Activated CD8-positive, alpha-beta memory T cell treated with anti-CD3 and anti-CD28 coated beads, Interleukin-2, amount 50 U/mL, for 48 hours (primary cell): ENCODE measurements around the gene HOXD3.

Experiments used
- DNase-seq: peaks from one replicate; pipeline ENCODE4 v3.0.0-alpha.2; 2020

HOXD3 gene

DNA sequence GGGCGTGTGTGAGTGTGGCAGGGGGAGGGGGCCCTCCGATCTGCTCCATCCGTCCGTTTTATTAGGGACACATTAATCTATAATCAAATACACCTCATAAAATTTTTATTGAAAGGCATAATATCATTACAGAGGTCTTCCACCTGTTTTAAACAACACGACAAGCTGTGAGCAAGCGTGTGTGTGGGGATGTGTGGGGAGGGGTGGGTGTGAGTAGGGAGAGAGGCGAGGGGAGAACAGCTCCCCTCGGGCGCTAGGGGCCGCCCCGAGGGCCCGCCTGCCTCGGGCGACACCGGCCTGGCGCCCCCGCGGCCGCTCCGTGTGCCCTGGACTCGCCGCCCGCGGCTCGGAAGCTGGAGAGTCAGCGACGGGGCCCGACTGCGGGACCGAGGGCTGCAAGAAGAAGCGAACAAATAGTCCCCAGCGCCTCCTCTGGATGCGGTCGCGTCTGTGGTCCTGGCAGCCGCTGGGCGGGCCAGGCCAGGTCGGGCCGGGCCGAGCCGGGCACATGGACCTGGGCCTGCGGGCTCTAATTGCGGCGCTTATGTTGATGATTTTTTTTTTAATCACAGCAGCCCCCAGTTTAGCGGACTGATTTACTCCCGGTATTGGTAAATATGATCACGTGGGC lies 34.9 kb upstream of the HOXD3 start:
- DNase-seq: peak; percentile 61

GRCh38 chr2:176122683-176123410 lies 34.3 kb upstream of the HOXD3 start, which contains the start of gene HOXD9:
HOXD9 (plus strand) TSS chr2:176122719; CDS start chr2:176122769, 50 bp downstream.
- DNase-seq: peak; percentile 53

DNA sequence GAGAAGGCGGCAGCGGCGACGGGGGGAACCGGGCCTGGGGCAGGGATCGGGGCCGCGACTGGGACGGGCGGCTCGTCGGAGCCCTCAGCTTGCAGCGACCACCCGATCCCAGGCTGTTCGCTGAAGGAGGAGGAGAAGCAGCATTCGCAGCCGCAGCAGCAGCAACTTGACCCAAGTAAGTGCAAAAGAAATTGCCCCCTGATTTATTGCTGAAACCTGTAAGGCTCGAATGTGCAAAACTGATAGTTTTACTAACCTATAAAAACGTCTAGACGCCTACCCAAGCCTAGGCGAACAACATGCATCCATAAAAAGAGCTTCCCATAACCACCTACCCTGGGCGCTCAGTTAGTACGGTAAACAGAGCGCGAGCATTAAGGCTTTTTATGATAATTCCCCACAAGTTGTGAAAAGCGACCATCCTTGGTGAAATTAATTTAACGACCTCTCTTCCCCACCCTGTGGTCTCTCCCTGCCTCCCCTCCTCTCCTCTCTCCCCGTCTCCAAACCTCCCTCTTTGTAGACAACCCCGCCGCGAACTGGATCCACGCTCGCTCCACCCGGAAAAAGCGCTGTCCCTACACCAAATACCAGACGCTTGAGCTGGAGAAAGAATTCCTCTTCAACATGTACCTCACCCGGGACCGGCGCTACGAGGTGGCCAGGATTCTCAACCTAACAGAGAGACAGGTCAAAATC lies 33.5 kb upstream of the HOXD3 start:
- peak; percentile 56 for DNase-seq

- peak; percentile 47 for DNase-seq
Observed at GRCh38 chr2:176124110-176124946, 32.8 kb upstream of the HOXD3 start.

DNA sequence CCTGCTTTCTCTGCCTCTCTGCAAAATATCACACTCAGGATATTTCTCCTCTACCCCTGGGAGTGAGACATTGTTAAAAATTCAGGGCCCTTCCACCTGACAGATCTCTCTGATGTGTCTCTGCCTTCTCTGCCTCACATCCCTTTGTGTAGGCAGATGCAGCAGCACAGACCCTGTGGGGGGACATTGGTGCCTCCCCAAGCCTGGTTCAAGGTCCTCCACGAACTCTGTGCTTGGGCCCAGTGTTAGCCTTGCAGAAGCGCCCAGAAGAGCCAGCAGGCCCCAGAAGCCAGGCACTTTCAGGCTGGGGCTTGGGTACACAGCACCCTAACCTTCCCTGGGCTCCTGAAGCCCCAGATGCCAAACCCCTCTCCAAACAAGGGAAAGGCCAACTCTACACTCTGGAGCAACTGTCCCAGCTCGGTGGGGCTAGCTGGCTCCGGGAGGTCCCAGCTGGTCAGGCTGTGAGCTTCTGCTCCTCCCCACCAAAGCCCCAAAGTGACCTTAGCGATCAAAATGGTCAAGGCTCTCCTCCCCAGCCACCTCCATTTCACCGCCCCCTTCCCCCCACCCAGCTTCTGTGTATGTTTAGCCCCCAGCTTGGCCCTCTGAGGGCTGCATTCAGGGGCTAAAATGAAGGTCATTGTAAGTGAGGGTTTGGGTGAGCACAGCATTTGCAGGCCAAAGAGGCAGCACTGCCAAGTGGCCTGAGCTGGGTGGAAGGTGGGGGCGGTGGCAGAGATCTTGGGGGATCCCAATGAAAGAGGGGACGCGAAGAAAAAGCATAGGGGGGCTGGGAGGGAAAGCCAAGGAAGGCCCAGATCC lies 31.9 kb upstream of the HOXD3 start:
- no peak for DNase-seq

DNA sequence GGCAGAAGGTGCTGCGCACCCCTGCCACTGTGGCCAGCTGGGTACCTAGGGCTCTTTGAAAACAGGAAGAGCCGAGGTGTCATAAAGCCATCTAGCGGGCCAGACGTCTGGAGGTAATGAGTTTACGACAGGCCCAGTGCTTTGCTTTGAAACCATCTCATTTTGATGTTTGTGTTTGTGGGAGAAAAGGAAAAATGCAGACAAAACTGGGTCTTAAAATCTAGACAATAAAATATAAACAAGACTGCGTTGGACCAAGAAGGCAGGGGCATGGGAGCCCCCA lies 31.4 kb upstream of the HOXD3 start:
- DNase-seq: no peak

DNA sequence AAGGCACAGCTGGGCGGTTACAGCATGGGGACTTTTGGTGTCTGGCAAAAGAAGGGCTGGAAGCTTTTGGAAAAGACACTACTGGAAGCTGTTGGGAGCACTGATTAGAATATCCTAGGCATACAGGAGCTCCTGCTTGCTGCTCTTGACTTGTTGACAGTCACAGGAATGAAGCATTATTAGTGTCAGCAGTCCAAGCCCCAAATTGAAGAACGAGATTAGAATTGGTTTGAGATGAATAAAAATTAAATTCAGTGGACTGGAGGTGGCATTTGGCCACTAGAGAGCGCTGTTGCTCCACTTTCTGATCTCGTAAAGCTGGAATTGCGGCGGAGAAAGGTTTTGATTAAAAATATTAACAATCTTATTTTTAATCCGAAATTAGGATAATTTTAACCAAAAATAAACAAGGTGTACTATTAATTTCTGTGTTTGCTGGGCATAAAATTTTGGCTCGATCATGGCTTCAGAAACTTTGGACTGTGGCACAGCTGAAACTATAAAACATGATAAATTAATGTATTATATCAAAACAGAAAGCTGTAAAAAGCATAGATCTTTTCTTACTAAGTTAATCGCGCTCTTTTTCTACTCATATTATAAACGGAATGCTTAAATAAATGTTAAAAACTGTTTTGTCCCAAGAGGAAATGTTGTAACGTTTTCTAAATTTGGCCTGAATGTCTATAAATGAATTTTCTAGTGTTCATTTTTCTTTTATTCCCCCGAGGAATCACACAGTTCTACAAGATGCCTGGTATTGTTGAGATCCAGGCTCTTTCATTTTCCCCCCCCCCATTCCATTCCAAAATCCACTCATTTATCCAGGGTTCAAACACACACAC lies 30.0 kb upstream of the HOXD3 start:
- peak; percentile 87 for DNase-seq

- DNase-seq: no peak
Observed at GRCh38 chr2:176127774-176128072, 29.4 kb upstream of the HOXD3 start.

DNA sequence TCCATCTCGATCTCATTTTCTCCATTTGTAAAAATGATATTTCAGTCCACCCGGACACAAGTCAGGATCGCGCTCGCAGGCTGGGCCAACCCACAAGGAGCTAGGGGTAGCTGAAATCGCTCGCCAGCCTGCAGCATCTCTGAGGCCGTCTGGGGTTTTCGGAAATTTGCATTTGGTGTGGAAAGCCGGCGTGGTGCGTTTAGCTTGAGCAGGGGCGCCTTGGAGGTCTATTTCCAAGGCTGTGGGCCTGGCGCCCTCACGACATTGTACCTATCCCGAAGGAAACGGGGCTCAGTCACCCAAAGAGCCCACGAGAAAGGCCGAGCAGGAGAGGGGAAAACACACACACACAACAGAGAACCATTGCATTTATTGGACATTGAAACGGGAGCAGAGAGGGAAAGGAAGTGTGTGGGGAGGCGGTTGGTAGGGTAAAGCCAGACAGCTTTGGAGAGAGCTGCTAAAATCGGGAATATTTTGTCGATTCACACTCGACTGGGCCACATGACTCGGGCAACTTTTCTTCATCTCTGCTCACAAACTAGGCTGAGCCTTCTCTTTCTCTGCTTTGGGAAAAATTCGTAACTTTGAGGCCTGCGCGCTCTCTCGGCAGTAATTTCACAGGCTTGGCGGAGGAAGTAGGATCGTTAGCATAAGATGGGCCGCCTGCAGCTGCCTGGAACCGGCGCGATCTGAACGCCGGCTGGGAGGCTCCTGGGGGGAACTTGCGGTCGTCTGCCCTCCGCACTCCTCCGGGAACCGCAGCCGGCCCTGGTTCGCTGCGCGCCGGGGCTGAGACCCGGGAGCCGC lies 28.7 kb upstream of the HOXD3 start:
- DNase-seq: peak; percentile 52

DNA sequence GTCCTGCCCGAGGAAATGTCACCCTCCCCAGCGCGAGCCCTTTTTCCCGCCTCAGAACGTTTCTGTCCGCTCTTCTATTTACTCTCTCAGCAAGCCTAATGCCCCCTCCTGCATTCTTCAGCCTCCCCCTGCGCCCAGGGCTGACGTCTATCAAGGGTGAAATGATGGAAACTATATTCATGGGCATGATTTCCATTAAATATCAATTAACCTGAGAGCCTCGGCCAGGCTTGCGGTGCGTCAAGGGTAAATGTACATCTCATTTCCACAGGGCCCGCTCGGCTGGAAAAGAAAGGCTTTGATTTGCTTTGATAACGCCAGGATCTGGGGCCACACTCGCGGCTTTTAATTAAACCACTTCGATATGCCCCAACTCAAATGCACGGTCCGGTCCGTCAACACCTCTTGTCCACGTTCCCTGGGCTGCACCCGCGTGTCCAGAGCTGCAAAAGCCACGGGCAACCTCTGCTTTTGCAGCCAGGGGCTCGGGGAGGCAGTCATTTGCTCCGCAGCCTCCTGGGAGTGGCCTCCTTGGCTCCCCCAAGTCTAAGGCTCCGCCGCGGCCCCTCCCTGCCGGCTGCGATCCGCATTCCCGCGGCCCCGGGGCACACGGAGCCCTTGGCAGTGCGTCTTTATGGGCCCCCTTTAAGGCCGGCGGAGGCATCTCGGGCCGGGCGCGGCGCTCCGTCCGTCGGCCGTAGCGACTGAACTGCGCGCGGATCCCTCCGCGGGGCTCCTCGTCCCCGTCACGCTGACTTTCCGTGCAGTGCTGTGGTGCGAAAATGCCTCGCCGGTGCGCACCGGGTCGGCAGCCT lies 27.9 kb upstream of the HOXD3 start, which contains the start of gene HOXD8:
Gene HOXD8 (plus strand): TSS at position 724 of the 815 bp plus-strand sequence. CDS start 662 bp downstream, outside the sequence.
- DNase-seq: peak; percentile 60

DNA sequence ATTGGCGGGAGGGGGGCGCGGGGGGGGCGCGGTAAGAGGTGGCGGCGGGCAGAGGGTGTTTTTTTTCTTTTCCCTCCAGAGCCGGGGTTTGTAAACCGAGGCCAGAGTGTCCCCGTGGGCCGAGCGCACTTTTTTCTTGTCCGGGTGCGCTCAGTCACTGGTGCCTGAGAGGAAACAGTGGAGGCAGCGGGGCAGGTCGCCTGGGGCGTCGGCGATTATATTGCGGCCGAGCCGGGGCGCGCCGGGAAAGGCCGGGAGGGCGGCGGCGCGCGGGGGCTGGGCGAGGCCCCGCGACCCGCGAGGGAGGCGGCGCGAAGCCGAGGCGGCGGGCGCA lies 27.3 kb upstream of the HOXD3 start:
- DNase-seq: peak; percentile 54

- peak; percentile 67 for DNase-seq
Observed at GRCh38 chr2:176130147-176130956, 26.8 kb upstream of the HOXD3 start.

- peak; percentile 32 for DNase-seq
Observed at GRCh38 chr2:176130957-176131847, 25.9 kb upstream of the HOXD3 start.

- DNase-seq: no peak
Observed at GRCh38 chr2:176131848-176132158, 25.3 kb upstream of the HOXD3 start.

DNA sequence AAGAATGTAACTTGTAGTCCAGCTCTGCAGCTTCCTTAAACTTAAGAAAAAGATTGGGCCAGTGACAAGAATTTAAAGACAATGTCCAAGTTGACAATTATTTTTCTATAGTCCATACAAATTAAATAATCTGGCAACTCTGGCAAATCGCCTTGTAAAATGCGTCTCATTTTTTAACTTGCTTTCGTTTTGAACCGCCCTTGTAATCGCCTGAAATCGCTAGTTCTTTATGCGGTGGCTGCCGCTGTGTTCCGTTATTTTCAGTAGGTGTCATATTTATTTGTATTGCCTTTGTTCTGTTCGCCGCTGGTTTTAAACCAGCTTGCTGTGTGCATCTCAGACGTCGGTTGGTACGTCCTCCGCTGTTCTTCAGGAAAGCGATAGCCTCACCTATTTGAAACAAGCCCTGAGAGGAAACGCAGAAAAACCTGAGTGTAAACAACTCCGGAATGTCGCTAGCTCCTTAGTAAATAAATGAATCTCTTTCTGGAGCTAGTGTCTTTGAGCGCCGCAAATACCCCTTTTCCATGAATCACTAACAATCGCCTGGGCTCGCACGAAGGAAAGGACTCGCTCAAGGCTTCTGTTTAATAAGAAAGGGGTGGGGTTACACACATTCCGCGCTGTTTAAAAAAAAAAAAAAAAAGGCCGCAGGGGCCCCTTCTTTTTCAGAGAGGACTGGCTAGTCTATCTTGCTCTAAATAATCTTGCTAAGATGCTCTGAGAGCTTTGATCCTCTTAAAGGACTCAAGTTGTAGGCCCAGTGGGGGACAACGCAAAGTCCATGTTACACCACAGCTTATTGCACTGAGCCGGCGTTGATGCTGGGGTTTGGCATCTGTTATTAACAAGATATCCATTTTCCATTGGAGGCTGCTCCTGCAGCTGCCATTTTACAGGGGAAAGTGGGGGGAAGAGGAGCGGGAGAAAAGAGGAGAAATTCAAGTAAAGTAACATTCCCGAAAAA lies 24.6 kb upstream of the HOXD3 start:
- peak; percentile 50 for DNase-seq

GRCh38 chr2:176133389-176133788 lies 23.7 kb upstream of the HOXD3 start:
- DNase-seq: no peak

GRCh38 chr2:176134035-176134434 lies 23.1 kb upstream of the HOXD3 start:
- DNase-seq: peak; percentile 30
